Measurements from ENCODE around the gene TARS3.

- TF ChIP-seq CTCF (conservative IDR thresholded peaks at IDR 0.05) (no peak), ZFX (IDR thresholded peaks at IDR 0.05) (no peak)
These were observed 106.8 kb downstream of the TARS3 start for GRCh38 chr15:101617390-101617965.

Measured in C4-2B (cell line).